ENCODE results near the gene PCDH9. TPM values are rescaled to one million over a fixed set of nuclear protein-coding genes. Genes with fewer than 3 reads are reported as not detected.

The PCDH9 gene
- total and polyA plus RNA-seq, 2 experiments from 2014 or later: 0.31 to 0.52 TPM

- no peak for TF ChIP-seq ZNF462 (CRISPR knock-in tag; IDR thresholded peaks at IDR 0.05)
- no peak for TF ChIP-seq NANOG (IDR thresholded peaks at IDR 0.05; ENCODE audit: borderline replicate concordance)
- TF ChIP-seq EZH2 (IDR thresholded peaks at IDR 0.05; ENCODE audit: low read depth, unreplicated experiment): no peak
- TF ChIP-seq EZH2phosphoT487 (IDR thresholded peaks at IDR 0.05; ENCODE audit: unreplicated experiment): no peak
Observed at GRCh38 chr13:66663206-66663605, 566.9 kb downstream of the PCDH9 start (continued).

- Histone ChIP-seq H3K9me2 (ENCODE audit: insufficient read depth) (no peaks in the 10 kb centered on the region), H3K36me3 (ENCODE audit: insufficient read depth) (no peaks in the 10 kb centered on the region), H2AFZ (peak overlapping the region; percentile 58; the same call in 1 of the 2 replicates), H3K4me2 (no peak overlapping the region), H4K20me1 (replicated peaks; ENCODE audit: insufficient read depth) (no peaks in the 10 kb centered on the region), H3K79me2 (replicated peaks; ENCODE audit: insufficient read depth) (no peaks in the 10 kb centered on the region), H3K4me1 (ENCODE audit: insufficient read depth) (0 out of 2 replicates have a peak, but pooled peaks cover under 1% of the 10 kb centered on the region), H3K27ac (ENCODE audit: low read depth) (no peak overlapping the region), H3K4me3 (no peak overlapping the region), H3F3A (replicated peaks; ENCODE audit: low read depth) (no peaks in the 10 kb centered on the region), H3K27me3 (ENCODE audit: insufficient read depth) (no peaks in the 10 kb centered on the region)
- Mint-ChIP-seq H3K27me3 (ENCODE audit: insufficient read depth, low read depth, poor library complexity) (no peaks in the 10 kb centered on the region), H3K9me3 (no peaks in the 10 kb centered on the region), H3K27ac (no peak overlapping the region), H3K4me3 (no peak overlapping the region), H3K36me3 (ENCODE audit: low read depth) (no peaks in the 10 kb centered on the region), H3K4me1 (no peaks in the 10 kb centered on the region; the same call in 2 of the 3 replicates)
- no peak for ATAC-seq
- DNase-seq (ENCODE audit: low spot score): no peak
- TF ChIP-seq EZH2phosphoT487 (IDR thresholded peaks at IDR 0.05; ENCODE audit: unreplicated experiment) (no peak), EZH2 (IDR thresholded peaks at IDR 0.05; ENCODE audit: low read depth, unreplicated experiment) (no peak), REST (IDR thresholded peaks at IDR 0.05; ENCODE audit: unreplicated experiment) (no peak), CREB1 (CRISPR knock-in tag; IDR thresholded peaks at IDR 0.05; ENCODE audit: low read depth) (no peak), CTCF (conservative IDR thresholded peaks at IDR 0.05; ENCODE audit: low read depth in 2 of 2) (no peak), ETS1 (IDR thresholded peaks at IDR 0.05) (no peak), ZNF114 (CRISPR knock-in tag; IDR thresholded peaks at IDR 0.05) (no peak), ZNF331 (CRISPR knock-in tag; IDR thresholded peaks at IDR 0.05; ENCODE audit: low read depth) (no peak), POLR2AphosphoS5 (IDR thresholded peaks at IDR 0.05; ENCODE audit: low read depth) (no peak), NANOG (IDR thresholded peaks at IDR 0.05; ENCODE audit: borderline replicate concordance) (no peak)
Observed at GRCh38 chr13:66661336-66661735, 568.8 kb downstream of the PCDH9 start.

Measured in GM23338 (cell line).